ENCODE measurements around the gene ECM2. TPM values are rescaled to one million over a fixed set of nuclear protein-coding genes. Genes with fewer than 3 reads are reported as not detected.
"Not testable (repeated sequence)": the region's sequence is repeated elsewhere in the genome, so short reads cannot be mapped to it uniquely, and the experiment has no call there.

The ECM2 gene
- total RNA-seq: not detected in 2 replicates

DNA sequence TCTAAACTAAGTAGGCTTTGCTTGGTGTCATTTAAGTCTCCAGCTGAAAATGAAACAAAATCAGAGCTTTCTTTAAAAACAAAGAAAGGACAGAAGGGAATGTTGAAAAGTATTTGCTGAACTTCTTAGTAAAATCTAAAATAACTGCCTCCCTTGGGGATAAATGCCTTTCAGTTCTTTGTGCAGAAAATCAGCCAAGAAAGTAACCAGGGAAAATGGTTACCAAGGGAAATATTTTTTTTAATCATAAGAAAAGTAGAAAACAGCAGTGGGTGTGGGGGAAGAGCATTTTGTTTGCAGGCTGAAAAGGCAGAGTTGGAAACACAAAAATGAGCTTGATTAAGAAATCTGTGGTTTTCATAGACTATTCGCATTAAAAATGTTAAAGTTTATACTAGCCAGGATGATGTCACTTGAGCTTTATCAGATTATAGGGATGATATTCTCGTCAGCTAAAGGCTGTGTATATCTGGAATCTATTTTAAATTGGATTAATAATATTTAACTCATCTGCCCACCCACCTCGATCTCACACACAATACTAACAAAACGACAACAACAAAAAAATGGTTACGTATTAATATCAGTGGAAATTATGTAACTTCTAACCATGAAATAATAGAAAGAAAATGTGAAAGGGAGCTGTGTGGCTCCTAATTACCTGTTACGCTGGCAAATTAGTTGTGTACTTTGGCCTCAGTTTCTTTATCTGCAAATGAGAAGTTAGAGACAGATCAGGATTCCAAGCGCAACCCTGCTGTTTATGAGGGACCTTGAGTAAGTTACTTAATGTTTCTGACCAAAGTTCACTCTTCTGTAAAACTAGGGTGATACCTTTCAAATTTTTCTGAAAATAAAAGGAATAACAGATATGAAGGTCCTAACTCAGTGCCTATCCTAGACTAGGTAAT is at the start of gene ECM2:
Gene ECM2 (minus strand): TSS at position 51 of the 911 bp plus-strand sequence. CDS start 13,124 bp downstream, outside the sequence.
- DNase-seq (ENCODE audit: extremely low read depth, low read depth, low spot score): no peak

DNA sequence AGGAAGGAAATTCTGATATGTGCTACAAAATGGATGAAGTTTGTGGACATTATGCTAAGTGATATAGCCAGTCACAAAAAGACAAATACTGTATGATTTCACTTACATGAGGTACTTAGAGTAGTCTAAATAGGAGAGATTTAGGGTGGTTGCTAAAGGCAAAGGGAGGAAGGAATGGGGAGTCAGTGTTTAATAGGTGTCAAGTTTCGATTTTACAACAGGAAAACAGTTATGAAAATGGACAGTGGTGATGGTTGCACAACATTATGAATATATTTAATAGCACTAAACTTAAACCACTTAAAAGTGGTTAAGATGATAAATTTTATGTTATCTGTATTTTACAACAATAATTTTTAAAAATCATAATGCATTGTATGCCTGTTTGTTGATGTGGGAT is 40.4 kb upstream of the ECM2 start:
- no peak for DNase-seq (ENCODE audit: extremely low read depth, low read depth, low spot score)

DNA sequence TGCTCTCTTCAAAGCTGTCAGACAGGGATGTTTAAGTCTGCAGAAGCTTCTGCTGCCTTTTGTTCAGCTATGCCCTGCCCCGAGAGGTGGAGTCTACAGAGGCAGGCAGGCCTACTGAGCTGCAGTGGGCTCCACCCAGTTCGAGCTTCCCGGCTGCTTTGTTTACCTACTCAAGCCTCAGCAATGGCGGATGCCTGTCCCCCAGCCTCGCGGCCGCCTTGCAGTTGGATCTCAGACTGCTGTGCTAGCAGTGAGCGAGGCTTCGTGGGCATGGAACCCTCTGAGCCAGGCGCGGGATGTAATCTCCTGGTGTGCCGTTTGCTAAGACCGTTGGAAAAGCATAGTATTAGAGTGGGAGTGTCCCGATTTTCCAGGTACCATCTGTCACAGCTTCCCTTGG is 37.8 kb upstream of the ECM2 start:
- DNase-seq (ENCODE audit: extremely low read depth, low read depth, low spot score): not testable (repeated sequence)

DNA sequence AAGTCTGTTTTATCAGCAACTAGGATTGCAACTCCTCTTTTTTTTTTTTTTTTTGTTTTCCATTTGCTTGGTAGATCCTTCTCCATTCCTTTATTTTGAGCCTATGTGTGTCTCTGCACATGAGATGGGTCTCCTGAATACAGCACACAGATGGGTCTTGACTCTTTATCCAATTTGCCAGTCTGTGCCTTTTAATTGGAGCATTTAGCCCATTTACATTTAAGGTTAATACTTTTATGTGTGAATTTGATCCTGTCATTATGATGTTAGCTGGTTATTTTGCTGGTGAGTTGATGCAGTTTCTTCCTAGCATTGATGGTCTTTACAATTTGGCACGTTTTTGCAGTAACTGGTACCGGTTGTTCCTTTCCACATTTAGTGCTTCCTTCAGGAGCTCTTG is 36.1 kb upstream of the ECM2 start:
- DNase-seq (ENCODE audit: extremely low read depth, low read depth, low spot score): not testable (repeated sequence)

DNA sequence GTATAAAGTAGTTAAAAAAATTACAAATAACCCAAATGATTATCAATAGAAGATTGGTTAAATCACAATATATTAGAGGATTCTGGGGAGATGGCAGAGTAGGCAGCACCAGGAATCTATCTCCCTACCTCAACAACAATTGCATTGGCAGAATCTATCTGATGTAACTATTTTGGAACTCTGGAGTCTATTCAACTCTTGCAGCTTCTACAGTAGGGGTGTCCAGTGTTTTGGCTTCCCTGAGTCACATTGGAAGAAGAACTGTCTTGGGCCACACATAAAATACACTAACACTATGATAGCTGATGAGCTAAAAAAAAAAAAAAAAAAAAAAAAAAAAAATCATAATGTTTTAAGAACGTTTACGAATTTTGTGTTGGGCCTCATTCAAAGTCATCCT is 29.2 kb upstream of the ECM2 start:
- DNase-seq (ENCODE audit: extremely low read depth, low read depth, low spot score): no peak

DNA sequence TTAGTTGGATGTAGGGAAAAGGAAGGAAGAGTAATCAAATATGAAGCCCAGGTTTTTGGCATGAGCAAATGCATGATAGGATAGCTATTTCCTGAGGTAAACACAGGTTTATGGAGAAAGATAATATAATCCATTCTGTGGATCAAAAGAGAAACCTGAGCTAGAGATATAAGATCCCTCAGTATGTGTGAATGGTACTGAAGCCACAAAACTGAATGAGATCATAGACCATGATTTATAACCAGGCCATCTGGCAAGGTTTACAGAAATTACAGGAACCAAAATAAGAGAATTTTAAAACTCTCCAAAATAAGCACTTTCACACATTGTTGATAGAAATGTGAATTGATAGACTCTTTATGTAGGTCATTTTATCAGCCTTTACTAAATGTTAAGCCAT is 28.7 kb upstream of the ECM2 start:
- no peak for DNase-seq (ENCODE audit: extremely low read depth, low read depth, low spot score)

DNA sequence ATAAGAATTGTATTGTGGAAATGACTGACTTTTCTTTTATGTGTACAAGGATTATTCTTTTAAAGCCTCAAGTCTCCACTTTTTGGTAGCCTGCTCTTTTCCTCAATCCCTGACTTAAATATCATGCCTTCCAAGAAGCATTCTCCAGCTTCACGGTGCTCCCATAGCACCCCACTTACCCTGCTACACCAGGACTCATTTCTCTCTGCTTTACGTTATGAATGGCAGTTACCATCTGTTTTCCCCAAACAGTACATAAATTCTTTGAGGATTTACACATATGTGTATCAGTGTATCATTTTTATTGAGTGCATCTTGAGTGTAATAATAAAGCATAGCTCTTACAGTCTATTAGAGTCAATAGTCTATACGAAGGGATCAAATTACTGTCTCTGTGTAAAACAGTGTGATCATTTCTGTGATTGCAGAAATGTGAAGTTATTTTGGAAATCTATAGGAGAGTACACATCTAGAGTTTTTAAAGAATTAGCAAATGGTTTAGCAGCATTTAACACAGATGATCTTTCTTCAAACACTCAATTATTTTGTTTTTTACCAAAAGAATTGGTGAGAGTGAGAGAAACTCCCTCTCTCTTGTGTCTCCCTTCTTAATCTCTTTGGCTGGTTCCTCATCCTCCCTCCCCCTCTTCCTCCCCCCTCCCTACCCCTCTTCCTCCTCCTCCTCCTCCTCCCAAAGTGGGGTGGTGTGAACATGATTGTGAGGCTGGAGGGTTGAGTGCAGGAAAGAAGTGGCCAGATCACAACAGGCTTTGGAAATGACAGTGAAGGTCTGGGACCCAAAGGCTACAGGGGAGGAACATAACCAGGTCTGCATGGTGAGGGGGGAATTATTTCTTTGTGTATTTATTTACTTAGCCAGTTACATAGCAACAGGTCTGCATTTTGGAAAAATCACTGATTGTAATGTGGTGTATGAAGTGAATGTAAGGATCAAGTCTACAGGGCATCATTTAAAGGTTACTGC is 27.6 kb upstream of the ECM2 start:
- no peak for DNase-seq (ENCODE audit: extremely low read depth, low read depth, low spot score)

DNA sequence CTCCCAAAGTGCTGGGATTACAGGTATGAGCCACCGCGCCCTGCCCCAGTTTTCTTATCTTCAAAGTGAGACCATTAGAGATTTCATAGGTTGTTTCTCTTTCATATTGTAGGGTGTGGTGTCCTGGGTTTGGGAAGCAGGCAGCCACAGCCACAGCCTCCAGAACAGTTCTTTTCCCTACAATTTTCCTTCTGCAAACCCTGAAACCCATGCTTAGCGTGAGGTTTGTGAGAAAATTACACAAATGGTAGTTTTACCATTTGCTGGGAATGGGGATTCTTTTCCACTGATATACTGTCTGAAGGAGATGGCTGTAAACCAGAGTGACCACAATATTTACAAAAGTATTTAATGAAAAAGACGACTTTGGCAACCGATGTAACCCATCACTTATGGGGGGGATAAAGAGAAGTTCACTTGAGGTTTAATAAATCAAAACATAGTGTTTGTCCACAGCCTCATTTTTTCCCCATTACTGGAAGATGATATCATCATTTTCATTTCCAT is 26.7 kb upstream of the ECM2 start:
- DNase-seq (ENCODE audit: extremely low read depth, low read depth, low spot score): no peak

DNA sequence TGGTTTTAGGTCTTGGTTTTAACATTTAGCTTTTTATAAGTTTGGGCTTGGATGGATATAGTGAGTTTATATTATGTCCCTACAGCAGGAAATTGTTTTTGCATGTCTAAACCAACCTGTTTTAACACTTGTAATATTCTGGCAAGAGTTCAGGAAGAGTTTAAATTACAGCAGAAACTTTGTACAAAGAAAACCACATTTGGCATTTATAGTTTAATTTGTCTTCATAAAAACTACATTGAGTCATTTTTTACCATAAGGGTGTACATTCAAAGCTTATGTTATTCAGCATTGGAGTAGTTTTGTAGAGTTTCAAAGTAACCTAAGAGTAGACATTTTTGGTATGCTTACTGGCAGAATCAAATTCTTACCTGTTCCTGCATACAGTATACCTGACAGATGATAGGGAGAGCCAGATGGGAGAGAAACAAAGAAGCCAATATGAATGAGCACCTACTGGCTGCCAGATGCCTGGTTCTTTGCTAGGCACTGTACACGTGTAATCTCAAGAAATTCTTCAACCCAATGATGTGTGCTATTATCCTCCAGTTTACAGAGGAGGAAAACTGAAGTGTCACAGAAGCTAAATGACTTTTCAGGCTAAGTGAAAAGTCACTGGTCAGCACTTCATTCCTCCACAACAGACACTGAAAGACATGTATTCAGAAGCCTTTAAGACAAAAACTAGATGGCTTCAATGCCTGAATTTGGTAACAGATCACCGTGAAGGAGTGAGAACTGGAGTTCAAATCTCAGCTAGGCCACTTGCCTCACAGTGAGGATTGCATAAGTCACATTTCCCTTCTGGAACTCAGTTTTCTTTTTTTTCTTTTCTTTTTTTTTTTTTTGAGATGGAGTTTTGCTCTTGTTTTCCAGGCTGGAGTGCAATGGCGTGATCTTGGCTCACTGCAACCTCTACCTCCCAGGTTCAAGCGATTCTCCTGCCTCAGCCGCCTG is 25.9 kb upstream of the ECM2 start:
- no peak for DNase-seq (ENCODE audit: extremely low read depth, low read depth, low spot score)

DNA sequence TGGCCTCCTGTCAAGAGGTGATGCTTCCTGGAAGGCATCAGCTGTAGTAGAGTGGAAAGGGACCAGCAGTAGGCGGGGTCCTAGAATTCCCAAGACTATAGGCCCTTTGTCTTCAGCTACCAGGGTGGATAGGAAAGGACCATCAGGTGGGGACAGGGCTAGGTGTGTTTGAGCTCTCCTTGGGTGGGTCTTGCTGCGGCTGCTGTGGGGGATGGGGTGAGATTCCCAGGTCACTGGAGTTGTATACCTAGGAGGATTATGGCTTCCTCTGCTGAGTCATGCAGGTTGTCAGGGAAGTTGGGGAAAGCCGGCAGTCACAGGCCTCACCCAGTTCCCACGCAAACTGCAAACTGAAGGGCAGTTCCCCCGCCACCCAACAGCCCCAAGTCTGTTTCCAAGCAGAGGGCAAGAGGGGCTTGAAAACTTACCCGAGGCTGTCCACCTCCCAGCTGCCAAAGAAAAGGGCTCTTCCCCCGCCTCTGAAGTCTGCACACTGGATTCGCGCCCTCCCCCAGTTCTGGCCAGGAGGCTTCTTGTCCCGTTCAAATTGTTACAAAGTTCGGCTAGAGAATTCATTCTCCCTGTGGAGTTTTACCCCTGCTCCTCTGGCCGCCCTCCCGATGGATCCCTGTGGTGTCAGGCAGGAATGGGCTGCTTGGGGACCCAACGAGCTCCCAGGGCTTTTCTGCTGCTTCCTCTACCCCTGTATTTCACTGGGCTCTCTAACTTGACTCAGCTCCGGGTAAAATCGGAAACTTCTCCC is 23.0 kb upstream of the ECM2 start:
- DNase-seq (ENCODE audit: extremely low read depth, low read depth, low spot score): no peak

DNA sequence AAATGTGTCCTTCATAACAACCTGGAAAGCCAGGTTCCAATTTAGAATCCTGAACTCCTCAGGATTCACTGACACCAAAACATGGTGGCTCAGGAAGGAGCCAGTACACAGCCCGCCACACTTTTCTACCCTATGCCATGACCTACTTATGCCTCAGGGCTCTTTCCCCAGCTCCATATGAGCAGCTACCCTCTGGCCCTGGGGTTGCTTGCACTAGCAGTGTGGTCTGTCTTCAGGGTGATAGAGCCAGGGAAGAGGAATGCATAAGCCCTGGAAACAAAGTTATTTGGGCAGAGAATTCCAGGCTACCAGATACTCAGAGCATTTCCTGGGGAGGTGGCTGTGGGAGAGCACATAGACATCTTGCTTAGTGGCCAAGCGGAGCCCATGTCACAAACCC is 15.0 kb upstream of the ECM2 start:
- DNase-seq (ENCODE audit: extremely low read depth, low read depth, low spot score): no peak

DNA sequence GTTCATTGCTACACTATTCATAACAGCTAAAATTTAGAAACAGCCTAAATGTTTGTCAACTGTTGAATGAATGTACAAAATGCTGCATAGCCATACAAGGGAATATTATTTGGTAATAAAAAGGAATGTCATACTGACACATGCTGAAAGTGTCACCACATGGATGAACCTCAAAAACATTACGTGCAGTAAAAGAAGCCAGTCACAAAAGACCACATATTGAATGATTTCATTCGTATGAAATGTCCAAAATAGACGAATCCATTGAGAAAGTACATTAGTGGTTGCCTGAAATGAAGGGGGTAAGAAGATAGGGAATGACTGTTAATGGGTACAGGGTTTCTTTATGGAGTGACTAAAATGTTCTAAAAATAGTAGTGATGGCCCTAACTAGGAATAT is 11.6 kb upstream of the ECM2 start:
- DNase-seq (ENCODE audit: extremely low read depth, low read depth, low spot score): no peak

DNA sequence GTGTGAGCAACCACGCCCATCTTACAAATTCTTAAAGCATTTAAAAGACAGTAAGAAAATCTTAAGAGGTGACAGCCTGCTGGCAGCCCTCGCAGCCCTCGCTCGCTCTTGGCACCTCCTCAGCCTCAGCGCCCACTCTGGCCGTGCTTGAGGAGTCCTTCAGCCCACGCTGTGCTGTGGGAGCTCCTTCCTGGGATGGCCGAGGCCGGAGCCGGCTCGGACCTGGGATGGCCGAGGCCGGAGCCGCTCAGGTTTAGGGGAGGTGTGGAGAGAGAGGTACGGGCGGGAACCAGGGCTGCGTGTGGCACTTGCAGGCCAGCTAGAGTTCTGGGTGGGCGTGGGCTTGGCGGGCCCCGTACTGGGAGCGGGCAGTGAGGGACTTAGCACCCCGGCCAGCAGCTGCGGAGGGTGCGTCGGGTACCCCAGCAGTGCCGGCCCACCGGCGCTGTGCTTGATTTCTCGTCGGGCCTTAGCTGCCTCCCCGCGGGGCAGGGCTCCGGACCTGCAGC is 9.3 kb upstream of the ECM2 start:
- DNase-seq (ENCODE audit: extremely low read depth, low read depth, low spot score): no peak

DNA sequence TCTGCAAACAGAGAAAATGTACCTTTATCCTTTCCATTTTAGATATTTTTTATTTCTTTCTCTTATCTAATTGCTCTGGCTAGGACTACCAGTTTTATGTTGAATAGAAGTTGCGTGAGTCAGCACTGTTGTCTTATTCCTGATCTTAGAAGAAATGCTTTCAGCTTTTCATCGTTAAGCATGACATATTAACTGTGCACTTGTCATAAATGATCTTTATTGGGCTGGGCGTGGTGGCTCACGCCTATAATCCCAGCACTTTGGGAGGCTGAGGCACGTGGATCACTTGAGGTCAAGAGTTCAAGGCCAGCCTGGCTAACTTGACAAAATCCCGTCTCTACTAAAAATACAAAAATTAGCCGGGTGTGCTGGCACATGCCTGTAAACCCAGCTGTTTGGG is 8.2 kb upstream of the ECM2 start:
- DNase-seq (ENCODE audit: extremely low read depth, low read depth, low spot score): no peak

DNA sequence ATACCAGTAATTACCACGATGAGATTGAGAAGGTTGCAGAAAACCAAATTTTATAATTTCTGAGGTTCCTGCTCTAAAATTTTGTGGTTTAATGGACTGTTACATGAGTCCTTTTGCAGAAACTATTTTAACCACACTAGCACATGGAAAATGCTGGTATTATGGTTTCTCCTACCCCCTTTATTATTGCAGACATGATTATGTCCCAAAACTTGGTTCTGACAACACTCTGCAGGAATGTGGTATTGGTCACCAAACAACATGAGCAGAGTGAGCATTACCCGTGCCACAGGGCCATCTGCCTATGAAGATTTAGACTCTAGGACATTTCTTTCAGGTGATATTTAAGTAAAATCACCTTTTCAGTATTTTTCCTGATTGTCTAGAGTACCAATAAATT is 2.8 kb upstream of the ECM2 start:
- no peak for DNase-seq (ENCODE audit: extremely low read depth, low read depth, low spot score)

DNA sequence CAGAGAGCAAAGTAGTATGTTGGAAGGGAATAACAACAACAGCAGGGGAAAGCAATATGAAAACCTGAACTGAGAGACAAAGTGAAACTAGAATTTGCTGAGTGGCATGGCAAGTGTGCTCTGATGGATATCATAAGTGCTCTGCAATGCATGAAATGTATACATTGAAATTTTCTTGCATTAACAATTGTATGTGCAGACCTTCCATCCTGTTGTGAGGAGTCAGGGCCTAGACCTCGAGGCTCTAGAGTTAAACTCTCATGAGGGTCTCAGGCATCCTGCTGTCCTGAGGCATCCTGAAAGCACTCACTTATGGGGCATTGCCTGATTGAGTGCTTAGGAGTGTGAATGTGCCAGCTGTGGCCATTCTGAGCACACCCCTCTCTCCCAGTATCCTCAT is 1.1 kb downstream of the ECM2 start:
- no peak for DNase-seq (ENCODE audit: extremely low read depth, low read depth, low spot score)

DNA sequence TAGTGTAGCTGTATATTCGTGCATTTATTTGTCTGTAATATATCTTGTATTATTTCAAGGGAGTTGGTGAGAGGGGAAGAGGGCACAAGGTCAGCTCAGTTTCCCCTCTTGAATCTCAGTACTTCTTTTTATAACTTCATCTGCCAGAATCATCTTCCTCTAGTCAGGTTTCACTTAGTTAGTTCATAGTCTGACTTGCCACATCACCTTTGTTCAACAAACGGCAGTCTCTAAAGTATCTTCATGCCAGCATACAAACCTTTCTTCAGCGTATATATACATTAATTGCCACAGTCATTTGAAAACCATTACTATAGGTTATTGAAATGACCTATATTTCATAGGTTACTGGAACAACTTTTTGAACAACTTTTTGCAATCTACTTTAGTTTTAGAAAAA is 1.6 kb downstream of the ECM2 start:
- DNase-seq (ENCODE audit: extremely low read depth, low read depth, low spot score): no peak

DNA sequence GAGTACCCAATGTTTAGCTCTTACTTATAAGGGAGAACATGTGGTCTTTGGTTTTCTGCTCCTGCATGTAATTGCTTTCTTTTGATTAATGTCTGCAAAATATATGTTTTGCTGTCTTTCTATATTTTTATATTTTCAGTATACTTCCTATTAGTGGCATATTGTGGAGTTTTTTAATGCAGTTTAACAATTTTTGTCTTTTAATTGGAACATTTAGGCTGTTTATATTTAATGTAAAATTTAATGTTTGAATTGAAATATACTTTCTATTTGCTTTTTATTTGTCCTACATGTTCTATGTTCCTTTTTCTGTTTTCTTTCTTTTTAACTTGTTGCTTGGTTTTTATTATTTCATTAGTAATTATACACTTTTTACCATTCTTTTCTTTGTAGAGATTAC is 4.9 kb downstream of the ECM2 start:
- DNase-seq (ENCODE audit: extremely low read depth, low read depth, low spot score): no peak

DNA sequence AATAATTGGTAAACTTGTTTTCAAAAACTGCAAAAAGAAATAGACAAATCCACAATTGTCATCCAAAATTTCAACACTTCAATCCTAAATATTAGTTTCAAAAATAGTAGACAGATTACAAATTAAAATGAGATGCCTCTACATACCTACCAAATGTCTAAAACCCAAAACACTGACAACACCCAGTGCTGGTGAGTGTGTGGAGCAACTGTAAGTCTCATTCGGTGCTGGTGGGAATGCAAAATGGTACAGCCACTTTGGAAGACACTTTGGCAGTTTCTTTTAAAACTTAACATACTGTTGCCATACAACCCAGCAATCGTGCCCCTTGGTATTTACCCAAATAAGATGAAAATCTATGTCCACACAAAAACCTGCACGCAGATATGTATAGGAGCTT is 6.7 kb downstream of the ECM2 start:
- DNase-seq (ENCODE audit: extremely low read depth, low read depth, low spot score): no peak

All from glomerular endothelial cell (primary cell).